Tibial artery (tissue), 4 donors: ENCODE measurements around the gene HOPX.

Experiments
- DNase-seq, 2 donors: peaks; one replicate each; pipeline ENCODE4 v3.0.0-alpha.2; 2019
- H3K27ac ChIP-seq, 2 donors: fragments of 200-600 bp; sonication (generic) in 1 of 2; 1 replicate in 1 of 2; 2 replicates in 1 of 2; pipeline ENCODE4 v1.5.1; 2018 to 2019; ENCODE audit warnings: mild to moderate bottlenecking in 1 of 2
- H3K27me3 ChIP-seq, 2 donors: fragments of 200-600 bp; sonication (generic) in 1 of 2; one replicate each; pipeline versions ENCODE4 v1.5.1 to v1.6.0; 2016 to 2019
- H3K36me3 ChIP-seq, 3 donors: fragments of 200-600 bp; sonication (generic) in 2 of 3; one replicate each; pipeline ENCODE4 v1.5.1; 2016 to 2019; ENCODE audit warnings: mild to moderate bottlenecking in 2 of 3
- H3K4me1 ChIP-seq, 4 donors: fragments of 200-600 bp; sonication (generic) in 2 of 4; 1 replicate in 3 of 4; 2 replicates in 1 of 4; pipeline ENCODE4 v1.5.1; 2016 to 2019
- H3K4me3 ChIP-seq, 2 donors: fragments of 200-600 bp; sonication (generic) in 1 of 2; 1 replicate in 1 of 2; 2 replicates in 1 of 2; pipeline ENCODE4 v1.5.1; 2018 to 2019; ENCODE audit warnings: mild to moderate bottlenecking in 2 of 2
- H3K9me3 ChIP-seq, 3 donors: fragments of 200-600 bp; sonication (generic) in 1 of 3; one replicate each; pipeline ENCODE4 v1.5.1; 2016 to 2019
- intact Hi-C: fragments of 100-400 bp; cut with DNase I; formaldehyde crosslinking; loops from one replicate; pipeline ENCODE4 v1.15.0; 2023; ENCODE audit warnings: low total_unique reads
- TF ChIP-seq, protein P1 (sequence below), 2 experiments: fragments of 200-600 bp in 1 of 2; fragments of 450-650 bp in 1 of 2; IDR thresholded peaks; one replicate each; pipeline ENCODE4 v1.5.1; 2017 to 2019; ENCODE audit warnings: antibody characterized with exemption in 2 of 2, mild to moderate bottlenecking in 1 of 2, moderate library complexity in 1 of 2

The HOPX gene

DNA sequence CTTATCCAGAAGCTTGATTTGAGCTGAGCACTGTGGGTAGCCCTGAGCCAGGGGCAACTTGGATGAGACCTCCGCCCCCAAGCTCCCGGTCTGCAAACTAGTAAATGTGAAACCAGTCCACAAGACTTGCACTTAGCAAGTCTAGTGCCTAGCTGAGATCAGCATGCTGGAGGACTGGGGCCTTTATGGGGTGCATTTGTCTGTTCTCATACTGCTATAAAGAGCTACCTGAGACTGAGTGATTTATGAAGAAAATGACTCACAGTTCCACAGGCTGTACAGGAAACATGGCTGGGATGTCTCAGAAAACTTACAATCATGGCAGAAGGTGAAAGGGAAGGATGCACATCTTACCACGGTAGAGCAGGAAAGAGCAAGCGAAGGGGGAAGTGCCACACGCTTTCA is 42.1 kb upstream of the HOPX start:
- H3K27ac ChIP-seq, result no peak overlapping the region
- H3K4me1 ChIP-seq, result peaks cover 0 to 1% (median 0%) of the 10 kb centered on the region in 4 donors
- DNase-seq, result no peak
- H3K36me3 ChIP-seq, result no peaks in the 10 kb centered on the region
- H3K9me3 ChIP-seq, result no peaks in the 10 kb centered on the region
- H3K4me3 ChIP-seq, result no peak overlapping the region
- intact Hi-C loops, result no loop called here
- TF ChIP-seq, protein P1, sequence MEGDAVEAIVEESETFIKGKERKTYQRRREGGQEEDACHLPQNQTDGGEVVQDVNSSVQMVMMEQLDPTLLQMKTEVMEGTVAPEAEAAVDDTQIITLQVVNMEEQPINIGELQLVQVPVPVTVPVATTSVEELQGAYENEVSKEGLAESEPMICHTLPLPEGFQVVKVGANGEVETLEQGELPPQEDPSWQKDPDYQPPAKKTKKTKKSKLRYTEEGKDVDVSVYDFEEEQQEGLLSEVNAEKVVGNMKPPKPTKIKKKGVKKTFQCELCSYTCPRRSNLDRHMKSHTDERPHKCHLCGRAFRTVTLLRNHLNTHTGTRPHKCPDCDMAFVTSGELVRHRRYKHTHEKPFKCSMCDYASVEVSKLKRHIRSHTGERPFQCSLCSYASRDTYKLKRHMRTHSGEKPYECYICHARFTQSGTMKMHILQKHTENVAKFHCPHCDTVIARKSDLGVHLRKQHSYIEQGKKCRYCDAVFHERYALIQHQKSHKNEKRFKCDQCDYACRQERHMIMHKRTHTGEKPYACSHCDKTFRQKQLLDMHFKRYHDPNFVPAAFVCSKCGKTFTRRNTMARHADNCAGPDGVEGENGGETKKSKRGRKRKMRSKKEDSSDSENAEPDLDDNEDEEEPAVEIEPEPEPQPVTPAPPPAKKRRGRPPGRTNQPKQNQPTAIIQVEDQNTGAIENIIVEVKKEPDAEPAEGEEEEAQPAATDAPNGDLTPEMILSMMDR (IDR thresholded peaks at IDR 0.05), result no peak
- H3K27me3 ChIP-seq, result no peaks in the 10 kb centered on the region

- DNase-seq, result no peak
- intact Hi-C loops, result no loop called here
- TF ChIP-seq, protein P1 (IDR thresholded peaks at IDR 0.05), result no peak
- Histone ChIP-seq H3K4me3 (no peak overlapping the region), H3K27me3 (no peaks in the 10 kb centered on the region), H3K27ac (no peak overlapping the region), H3K36me3 (no peaks in the 10 kb centered on the region), H3K9me3 (no peaks in the 10 kb centered on the region), H3K4me1 (peaks cover 0 to 8% (median 2%) of the 10 kb centered on the region in 4 donors)
Observed at GRCh38 chr4:56708146-56708545, 27.1 kb upstream of the HOPX start.

- Histone ChIP-seq H3K4me3 (no peak overlapping the region), H3K4me1 (peaks cover 0 to 8% (median 2%) of the 10 kb centered on the region in 4 donors), H3K27me3 (no peaks in the 10 kb centered on the region), H3K36me3 (no peaks in the 10 kb centered on the region), H3K27ac (no peak overlapping the region), H3K9me3 (no peaks in the 10 kb centered on the region)
- intact Hi-C loops, result no loop called here
- TF ChIP-seq, protein P1 (IDR thresholded peaks at IDR 0.05), result no peak
- DNase-seq, result no peak
Observed at GRCh38 chr4:56705966-56706365, 24.9 kb upstream of the HOPX start.

DNA sequence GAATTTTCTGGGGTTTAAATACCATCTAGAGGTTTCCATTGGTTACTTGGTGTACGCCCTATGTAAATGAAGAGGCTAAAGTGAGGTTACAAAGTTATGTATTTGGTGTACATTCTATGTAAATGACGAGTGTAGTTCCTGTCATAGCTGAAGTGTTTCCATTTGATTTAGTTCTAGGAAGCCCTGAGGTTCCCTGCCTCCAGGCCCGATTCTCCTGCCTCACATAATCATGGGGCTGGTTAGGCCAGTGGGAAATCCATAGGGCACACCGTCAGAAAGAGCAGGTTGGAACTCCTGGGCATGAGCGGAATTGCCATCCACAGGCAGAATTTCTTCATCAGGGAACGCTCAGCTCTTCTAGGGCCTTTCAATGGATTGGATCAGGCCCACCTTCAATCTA is 24.2 kb upstream of the HOPX start:
- Histone ChIP-seq H3K27ac (no peak overlapping the region), H3K4me3 (no peak overlapping the region), H3K9me3 (no peaks in the 10 kb centered on the region), H3K4me1 (peaks cover 0 to 8% (median 2%) of the 10 kb centered on the region in 4 donors), H3K36me3 (no peaks in the 10 kb centered on the region), H3K27me3 (no peaks in the 10 kb centered on the region)
- intact Hi-C loops, result no loop called here
- DNase-seq, result no peak
- TF ChIP-seq, protein P1 (IDR thresholded peaks at IDR 0.05), result no peak

DNA sequence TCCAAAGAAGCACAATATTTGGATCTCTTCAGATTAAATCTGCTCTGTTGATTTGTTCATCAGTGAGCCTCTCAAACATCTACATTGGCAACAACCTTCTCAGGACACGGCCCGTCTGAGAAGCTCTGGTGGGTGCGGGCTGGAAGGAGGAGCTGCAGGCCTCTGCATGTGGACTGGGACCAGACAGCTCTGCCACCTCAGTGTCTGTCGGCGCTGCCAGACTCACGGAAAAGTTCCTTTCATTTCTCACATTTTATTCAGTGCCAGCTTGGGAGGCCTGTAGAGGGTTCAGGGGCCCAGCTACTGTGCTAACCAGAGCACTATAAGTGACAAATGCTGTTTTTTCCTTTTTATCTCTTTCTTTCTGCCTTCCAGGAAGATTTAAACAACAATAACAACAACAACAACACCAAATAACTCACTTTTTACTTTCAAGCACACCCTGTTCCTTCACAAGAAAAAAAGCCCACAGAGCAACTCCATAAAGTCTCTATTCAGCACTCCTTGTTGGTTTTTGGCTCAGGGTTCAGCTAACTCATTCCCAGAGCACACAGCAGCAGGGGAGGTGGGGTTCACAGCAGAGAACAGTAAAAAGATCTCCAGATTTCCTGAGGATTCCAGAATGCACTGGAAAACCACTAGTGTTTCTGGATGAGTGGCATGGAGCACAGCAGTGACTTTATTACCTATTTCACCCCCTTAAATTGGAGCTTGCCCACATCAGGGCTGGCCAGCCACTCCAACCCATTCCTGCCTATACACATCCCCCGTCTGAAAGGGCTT is 23.2 kb upstream of the HOPX start:
- TF ChIP-seq, protein P1 (IDR thresholded peaks at IDR 0.05), result no peak
- Histone ChIP-seq H3K9me3 (no peaks in the 10 kb centered on the region), H3K4me3 (no peak overlapping the region), H3K36me3 (no peaks in the 10 kb centered on the region), H3K27ac (no peak overlapping the region), H3K4me1 (peaks cover 0 to 8% (median 2%) of the 10 kb centered on the region in 4 donors), H3K27me3 (no peaks in the 10 kb centered on the region)
- peak in 1 of 2 donors; percentile 24 for DNase-seq
- intact Hi-C loops, result no loop called here
